OCI-LY3 (cell line): Measurements from ENCODE around the gene SORL1.

Experiments used
- CTCF ChIP-seq: fragments of 200-600, 300-600 bp; sonication (generic); IDR thresholded peaks from 2 replicates; pipeline ENCODE4 v1.5.1; 2014; ENCODE audit warnings: antibody characterized with exemption, low read length, low read depth
- EZH2phosphoT487 ChIP-seq: fragments of 200-600 bp; shearing (Covaris generic); IDR thresholded peaks from 2 replicates; pipeline ENCODE4 v1.6.1; 2018; ENCODE audit warnings: antibody characterized with exemption, mixed run types, low read depth

GRCh38 chr11:121665206-121665838, 213.2 kb downstream of the SORL1 start:
- TF ChIP-seq CTCF (no peak), EZH2phosphoT487 (no peak)
